Muscle layer of duodenum (tissue), 2 donors: ENCODE results near the gene ABCD1.
"Not testable (repeated sequence)": the region's sequence is repeated elsewhere in the genome, so short reads cannot be mapped to it uniquely, and the experiment has no call there.

Experiments used
- H3K27ac ChIP-seq: one replicate; pipeline ENCODE4 v1.7.0; 2013; ENCODE audit warnings: mild to moderate bottlenecking, low read length
- H3K27me3 ChIP-seq: one replicate; pipeline ENCODE4 v1.7.0; 2013; ENCODE audit warnings: low read depth, mild to moderate bottlenecking, control low read depth, low read length
- H3K36me3 ChIP-seq, 2 donors: one replicate each; pipeline ENCODE4 v1.7.0; 2013; ENCODE audit warnings: low read length in 2 of 2, control low read depth in 1 of 2, mild to moderate bottlenecking in 1 of 2; ENCODE audit not compliant: insufficient read depth in 2 of 2, control insufficient read depth in 1 of 2
- H3K4me1 ChIP-seq, 2 donors: one replicate each; pipeline ENCODE4 v1.7.0; 2013; ENCODE audit warnings: low read length in 2 of 2, mild to moderate bottlenecking in 2 of 2, control low read depth in 1 of 2, moderate library complexity in 1 of 2; ENCODE audit not compliant: insufficient read depth in 2 of 2, control insufficient read depth in 1 of 2
- H3K4me3 ChIP-seq, 2 donors: one replicate each; pipeline ENCODE4 v1.7.0; 2013; ENCODE audit warnings: low read length in 2 of 2, low read depth in 1 of 2, mild to moderate bottlenecking in 1 of 2
- H3K9me3 ChIP-seq, 2 donors: one replicate each; pipeline ENCODE4 v1.7.0; 2013; ENCODE audit warnings: low read length in 2 of 2, control low read depth in 1 of 2, mild to moderate bottlenecking in 1 of 2; ENCODE audit not compliant: control insufficient read depth in 1 of 2
- donor health status: healthy.

ABCD1 gene

GRCh38 chrX:153696538-153696937, 28.1 kb upstream of the ABCD1 start:
- H3K27ac ChIP-seq, H3K27me3 ChIP-seq, H3K4me1 ChIP-seq, H3K4me3 ChIP-seq, H3K9me3 ChIP-seq, H3K36me3 ChIP-seq: not testable (repeated sequence)

GRCh38 chrX:153696986-153697722, 27.5 kb upstream of the ABCD1 start:
- not testable (repeated sequence) for H3K4me3 ChIP-seq, H3K27me3 ChIP-seq, H3K36me3 ChIP-seq, H3K27ac ChIP-seq, H3K4me1 ChIP-seq, H3K9me3 ChIP-seq

- H3K4me1 ChIP-seq: peaks cover 0 to 2% of the 10 kb centered on the region in 2 donors
- H3K27ac ChIP-seq: no peak overlapping the region
- H3K9me3 ChIP-seq: no peaks in the 10 kb centered on the region
- no peaks in the 10 kb centered on the region for H3K27me3 ChIP-seq
- no peak overlapping the region for H3K4me3 ChIP-seq
- H3K36me3 ChIP-seq: peaks cover 0 to 8% of the 10 kb centered on the region in 2 donors
Observed at GRCh38 chrX:153697924-153698865, 26.5 kb upstream of the ABCD1 start.

GRCh38 chrX:153699210-153699783, 25.4 kb upstream of the ABCD1 start:
- peaks cover 0 to 13% of the 10 kb centered on the region in 2 donors for H3K4me1 ChIP-seq
- H3K4me3 ChIP-seq, H3K27me3 ChIP-seq, H3K9me3 ChIP-seq, H3K27ac ChIP-seq, H3K36me3 ChIP-seq: not testable (repeated sequence)

- not testable (repeated sequence) for H3K36me3 ChIP-seq, H3K27ac ChIP-seq, H3K27me3 ChIP-seq, H3K4me3 ChIP-seq, H3K9me3 ChIP-seq
- H3K4me1 ChIP-seq: peaks cover 0 to 13% of the 10 kb centered on the region in 2 donors
Observed at GRCh38 chrX:153699784-153700371, 24.8 kb upstream of the ABCD1 start.

- no peaks in the 10 kb centered on the region for H3K9me3 ChIP-seq
- peaks cover 0 to 13% of the 10 kb centered on the region in 2 donors for H3K4me1 ChIP-seq
- H3K4me3 ChIP-seq: no peak overlapping the region
- H3K36me3 ChIP-seq: peaks cover 0 to 8% of the 10 kb centered on the region in 2 donors
- no peak overlapping the region for H3K27ac ChIP-seq
- H3K27me3 ChIP-seq: no peaks in the 10 kb centered on the region
Observed at GRCh38 chrX:153700376-153700945, 24.2 kb upstream of the ABCD1 start.

GRCh38 chrX:153700967-153701366, 23.7 kb upstream of the ABCD1 start:
- H3K36me3 ChIP-seq: peaks cover 0 to 8% of the 10 kb centered on the region in 2 donors
- H3K27ac ChIP-seq: no peak overlapping the region
- H3K27me3 ChIP-seq: no peaks in the 10 kb centered on the region
- H3K9me3 ChIP-seq: no peaks in the 10 kb centered on the region
- H3K4me3 ChIP-seq: no peak overlapping the region
- peaks cover 0 to 13% of the 10 kb centered on the region in 2 donors for H3K4me1 ChIP-seq

- no peaks in the 10 kb centered on the region for H3K27me3 ChIP-seq
- H3K4me1 ChIP-seq: peaks cover 0 to 13% of the 10 kb centered on the region in 2 donors
- H3K4me3 ChIP-seq: no peak overlapping the region
- peaks cover 0 to 8% of the 10 kb centered on the region in 2 donors for H3K36me3 ChIP-seq
- no peak overlapping the region for H3K27ac ChIP-seq
- no peaks in the 10 kb centered on the region for H3K9me3 ChIP-seq
Observed at GRCh38 chrX:153701706-153702105, 22.9 kb upstream of the ABCD1 start.

- H3K27me3 ChIP-seq: no peaks in the 10 kb centered on the region
- H3K4me1 ChIP-seq: peaks cover 0 to 13% of the 10 kb centered on the region in 2 donors
- no peak overlapping the region for H3K4me3 ChIP-seq
- H3K27ac ChIP-seq: no peak overlapping the region
- peaks cover 0 to 8% of the 10 kb centered on the region in 2 donors for H3K36me3 ChIP-seq
- no peaks in the 10 kb centered on the region for H3K9me3 ChIP-seq
Observed at GRCh38 chrX:153702336-153703035, 22.2 kb upstream of the ABCD1 start.

- H3K4me3 ChIP-seq: no peak overlapping the region
- H3K4me1 ChIP-seq: peaks cover 0 to 15% of the 10 kb centered on the region in 2 donors
- H3K36me3 ChIP-seq: peaks cover 0 to 8% of the 10 kb centered on the region in 2 donors
- H3K27me3 ChIP-seq: no peaks in the 10 kb centered on the region
- no peaks in the 10 kb centered on the region for H3K9me3 ChIP-seq
- no peak overlapping the region for H3K27ac ChIP-seq
Observed at GRCh38 chrX:153703036-153703370, 21.7 kb upstream of the ABCD1 start.
